ENCODE data around the gene CSF2. TPM values are rescaled to one million over a fixed set of nuclear protein-coding genes. Genes with fewer than 3 reads are reported as not detected.
"Not testable (repeated sequence)": the region's sequence is repeated elsewhere in the genome, so short reads cannot be mapped to it uniquely, and the experiment has no call there.

CSF2 gene
- total RNA-seq, 1 donor = 3.5 TPM

DNA sequence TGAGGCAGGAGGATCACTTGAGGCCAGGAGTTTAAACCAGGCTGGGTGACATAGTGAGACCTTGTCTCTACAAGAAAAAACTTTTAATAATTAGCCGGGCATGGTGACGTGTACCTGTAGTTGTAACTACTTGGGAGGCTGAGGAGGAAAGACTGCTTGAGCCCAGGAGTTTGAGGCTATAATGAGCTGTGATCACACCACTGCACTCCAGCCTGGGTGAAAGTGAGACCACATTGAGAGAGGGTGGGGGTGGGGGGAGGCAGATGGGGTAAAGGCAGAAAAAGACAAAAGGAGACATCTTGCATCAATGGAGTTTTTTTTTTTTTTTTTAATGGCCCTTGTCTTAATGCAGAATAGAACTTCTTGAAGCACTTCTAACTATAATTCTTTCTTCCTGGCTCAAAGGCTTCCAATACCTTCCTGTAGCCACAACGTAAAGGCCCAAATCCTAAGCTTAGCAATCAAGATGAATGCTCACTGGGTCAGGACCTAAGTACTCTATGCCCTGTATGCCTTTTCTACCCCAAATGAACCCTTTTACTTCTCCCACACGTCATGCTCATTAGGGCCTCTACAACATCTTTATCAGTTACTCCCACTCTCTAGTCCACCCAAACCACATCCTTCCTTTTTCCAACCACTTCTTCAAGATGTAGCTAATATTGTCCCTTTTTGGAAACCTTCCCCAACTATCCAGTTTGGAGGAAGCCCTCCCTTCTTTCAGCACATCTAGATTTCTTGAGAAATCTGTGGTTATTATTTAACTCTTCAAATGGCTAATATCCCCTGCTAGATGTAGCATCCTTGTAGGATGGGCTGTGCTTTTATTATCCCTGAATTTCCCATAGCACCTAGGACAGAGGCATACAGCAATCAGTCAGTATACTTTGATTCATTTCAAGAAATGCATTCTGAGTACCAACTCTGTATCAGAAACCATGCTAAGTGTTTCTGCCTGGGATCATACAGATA is 40.8 kb downstream of the CSF2 start:
- no peaks in the 10 kb centered on the region for H3K9me3 ChIP-seq (ENCODE audit: low read depth, low read length)
- H3K4me3 ChIP-seq (ENCODE audit: low read length) = no peak overlapping the region
- peaks cover 43% of the 10 kb centered on the region for H3K4me1 ChIP-seq (ENCODE audit: insufficient read depth, low read length)
- H3K27me3 ChIP-seq (ENCODE audit: insufficient read depth, low read length) = no peaks in the 10 kb centered on the region

DNA sequence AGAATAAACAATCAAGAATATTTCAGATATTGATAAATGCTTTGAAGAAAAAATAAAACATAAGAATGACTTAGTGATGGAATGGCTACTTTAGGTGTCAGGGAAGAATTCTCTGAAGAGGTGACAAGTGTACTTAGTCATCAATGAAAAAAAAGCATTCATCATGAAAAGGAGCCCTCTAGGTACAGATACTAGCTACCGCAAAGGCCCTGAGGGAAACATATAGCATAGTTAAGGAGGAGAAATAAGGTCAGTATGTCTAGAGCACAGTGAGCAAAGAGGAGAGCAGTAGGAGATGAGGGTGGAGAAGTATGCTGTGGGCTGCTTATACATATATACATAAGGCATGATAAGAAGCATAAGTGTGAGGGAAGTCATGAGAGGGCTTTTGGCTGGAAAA is 41.8 kb downstream of the CSF2 start:
- peaks cover 40% of the 10 kb centered on the region for H3K4me1 ChIP-seq (ENCODE audit: insufficient read depth, low read length)

DNA sequence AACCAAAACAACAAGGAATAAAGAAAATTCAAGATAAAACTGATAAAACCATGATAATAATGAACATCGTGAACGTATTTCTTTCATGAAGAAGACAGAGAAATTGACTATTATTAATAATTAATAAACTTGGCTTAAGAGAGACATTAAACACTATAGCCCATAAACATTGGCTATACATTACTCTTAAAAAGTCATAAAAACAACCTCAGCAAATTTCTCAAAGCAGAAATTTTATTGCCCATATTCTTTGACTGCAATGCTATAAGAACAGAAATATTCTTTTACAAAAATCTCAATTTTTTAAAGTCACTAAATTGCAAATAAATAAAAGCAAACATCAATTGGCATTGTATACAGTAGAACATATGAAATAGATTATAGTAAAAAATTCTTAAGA is 42.5 kb downstream of the CSF2 start:
- H3K9me3 ChIP-seq (ENCODE audit: low read depth, low read length) = no peaks in the 10 kb centered on the region
- H3K4me1 ChIP-seq (ENCODE audit: insufficient read depth, low read length) = peaks cover 33% of the 10 kb centered on the region
- H3K27me3 ChIP-seq (ENCODE audit: insufficient read depth, low read length) = no peaks in the 10 kb centered on the region
- no peak overlapping the region for H3K4me3 ChIP-seq (ENCODE audit: low read length)

More for the DNA sequence above, 41.8 kb downstream of the CSF2 start:
- Histone ChIP-seq H3K9me3 (ENCODE audit: low read depth, low read length) (no peaks in the 10 kb centered on the region), H3K4me3 (ENCODE audit: low read length) (no peak overlapping the region), H3K27me3 (ENCODE audit: insufficient read depth, low read length) (no peaks in the 10 kb centered on the region)

DNA sequence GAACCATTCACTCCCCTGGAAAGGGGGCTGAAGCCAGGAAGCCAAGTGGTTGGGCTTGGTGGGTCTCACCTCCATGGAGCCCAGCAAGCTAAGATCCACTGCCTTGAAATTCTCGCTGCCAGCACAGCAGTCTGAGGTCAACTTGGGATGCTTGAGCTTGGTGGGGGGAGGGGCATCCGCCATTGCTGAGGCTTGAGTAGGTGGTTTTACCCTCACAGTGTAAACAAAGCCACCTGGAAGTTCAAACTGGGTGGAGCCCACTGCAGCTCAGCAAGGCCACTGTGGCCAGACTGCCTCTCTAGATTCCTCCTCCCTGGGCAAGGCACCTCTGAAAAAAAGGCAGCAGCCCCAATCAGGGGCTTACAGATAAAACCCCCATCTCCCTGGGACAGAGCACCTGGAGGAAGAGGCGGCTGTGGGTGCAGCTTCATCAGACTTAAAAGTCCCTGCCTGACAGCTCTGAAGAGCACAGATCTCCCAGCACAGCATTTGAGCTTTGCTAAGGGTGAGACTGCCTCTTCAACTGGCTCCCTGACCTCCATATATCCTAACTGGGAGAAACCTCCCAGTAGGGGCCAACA is 43.4 kb downstream of the CSF2 start:
- not testable (repeated sequence) for H3K27me3 ChIP-seq (ENCODE audit: insufficient read depth, low read length); H3K4me3 ChIP-seq (ENCODE audit: low read length); H3K9me3 ChIP-seq (ENCODE audit: low read depth, low read length)
- H3K4me1 ChIP-seq (ENCODE audit: insufficient read depth, low read length) = peaks cover 31% of the 10 kb centered on the region

DNA sequence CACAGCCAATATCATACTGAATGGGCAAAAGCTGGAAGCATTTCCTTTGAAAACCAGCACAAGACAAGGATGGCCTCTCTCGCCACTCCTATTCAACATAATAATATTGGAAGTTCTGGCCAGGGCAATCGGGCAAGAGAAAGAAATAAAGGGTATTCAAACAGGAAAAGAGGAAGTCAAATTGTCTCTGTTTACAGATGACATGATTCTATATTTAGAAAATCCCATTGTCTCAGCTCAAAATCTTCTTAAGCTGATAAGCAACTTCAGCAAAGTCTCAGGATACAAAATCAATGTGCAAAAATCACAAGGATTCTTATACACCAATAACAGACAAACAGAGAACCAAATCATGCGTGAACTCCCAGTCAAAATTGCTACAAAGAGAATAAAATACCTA is 47.1 kb downstream of the CSF2 start:
- H3K4me3 ChIP-seq (ENCODE audit: low read length); H3K27me3 ChIP-seq (ENCODE audit: insufficient read depth, low read length); H3K4me1 ChIP-seq (ENCODE audit: insufficient read depth, low read length); H3K9me3 ChIP-seq (ENCODE audit: low read depth, low read length): not testable (repeated sequence)

DNA sequence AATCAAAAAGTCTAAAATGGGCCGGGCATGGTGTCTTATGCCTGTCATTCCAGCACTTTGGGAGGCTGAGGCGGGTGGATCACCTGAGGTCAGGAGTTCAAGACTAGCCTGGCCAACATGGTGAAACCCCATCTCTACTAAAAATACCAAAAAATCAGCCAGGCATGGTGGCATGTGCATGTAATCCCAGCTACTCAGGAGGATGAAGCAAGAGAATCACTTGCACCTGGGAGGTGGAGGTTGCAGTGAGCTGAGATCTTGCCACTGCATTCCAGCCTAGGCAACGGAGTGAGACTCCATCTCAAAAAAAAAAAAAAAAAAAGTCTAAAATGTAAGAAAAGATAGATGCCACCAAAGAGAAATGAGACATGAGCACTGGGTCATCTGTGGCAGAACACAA is 49.4 kb downstream of the CSF2 start:
- not testable (repeated sequence) for H3K9me3 ChIP-seq (ENCODE audit: low read depth, low read length); H3K27me3 ChIP-seq (ENCODE audit: insufficient read depth, low read length); H3K4me1 ChIP-seq (ENCODE audit: insufficient read depth, low read length); H3K4me3 ChIP-seq (ENCODE audit: low read length)

DNA sequence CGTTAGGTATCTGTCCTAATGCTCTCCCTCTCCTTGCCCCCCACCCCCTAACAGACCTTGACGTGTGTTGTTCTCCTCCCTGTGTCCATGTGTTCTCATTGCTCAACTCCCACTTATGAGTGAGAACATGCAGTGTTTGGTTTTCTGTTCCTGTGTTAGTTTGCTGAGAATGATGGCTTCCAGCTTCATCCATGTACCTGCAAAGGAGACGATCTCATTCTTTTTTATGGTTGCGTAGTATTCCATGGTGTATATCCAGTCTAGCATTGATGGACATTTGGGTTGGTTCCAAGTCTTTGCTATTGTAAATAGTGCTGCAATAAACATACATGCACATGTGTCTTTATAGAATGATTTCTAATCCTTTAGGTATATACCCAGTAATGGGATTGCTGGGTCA is 50.0 kb downstream of the CSF2 start:
- not testable (repeated sequence) for H3K9me3 ChIP-seq (ENCODE audit: low read depth, low read length); H3K4me1 ChIP-seq (ENCODE audit: insufficient read depth, low read length); H3K27me3 ChIP-seq (ENCODE audit: insufficient read depth, low read length); H3K4me3 ChIP-seq (ENCODE audit: low read length)

Other genes with a start within 250 kb of the CSF2 start
- 1.0 TPM for gene MEIKIN, start 128.1 kb upstream of the CSF2 start, total RNA-seq
- 24.8 TPM for gene ACSL6, start 62.1 kb upstream of the CSF2 start, total RNA-seq
- not detected for gene IL3, start 13.1 kb upstream of the CSF2 start, total RNA-seq
- gene P4HA2, start 154.1 kb downstream of the CSF2 start, total RNA-seq = 0.31 TPM
- gene PDLIM4, start 183.9 kb downstream of the CSF2 start, total RNA-seq = not detected
- 2.2 TPM for gene SLC22A4, start 220.6 kb downstream of the CSF2 start, total RNA-seq